HG02884 (cell line): ENCODE results near the gene DAB2.
"Not testable (repeated sequence)": the region's sequence is repeated elsewhere in the genome, so short reads cannot be mapped to it uniquely, and the experiment has no call there.

Experiments used
- ATAC-seq: cut with Tn5 transposase; IDR thresholded peaks from one replicate; pipeline ENCODE4 v1.9.1; 2021; ENCODE audit warnings: mild to moderate bottlenecking, moderate library complexity; ENCODE audit not compliant: unreplicated experiment

Gene DAB2

GRCh38 chr5:39352170-39352569 lies 72.6 kb downstream of the DAB2 start:
- no peak for ATAC-seq

DNA sequence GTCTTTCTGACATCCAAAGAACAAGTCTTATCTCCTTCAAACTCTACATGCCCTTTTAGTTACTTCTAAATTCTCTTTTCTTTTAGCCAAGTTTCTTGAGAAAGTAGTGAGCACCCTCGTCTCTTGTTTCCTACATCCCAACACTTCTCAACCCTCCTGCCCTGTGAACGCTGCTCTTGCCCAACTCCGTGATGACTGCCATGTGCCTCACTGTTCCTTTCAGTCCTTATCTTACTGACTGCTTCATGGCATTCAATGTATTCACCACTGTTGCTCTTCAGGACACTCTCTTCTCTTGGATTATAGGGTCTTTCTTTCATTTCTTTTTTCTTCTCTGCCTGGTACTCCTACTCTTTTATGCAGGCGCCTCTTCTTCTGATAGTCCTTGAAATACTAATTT lies 75.3 kb downstream of the DAB2 start:
- ATAC-seq = no peak

DNA sequence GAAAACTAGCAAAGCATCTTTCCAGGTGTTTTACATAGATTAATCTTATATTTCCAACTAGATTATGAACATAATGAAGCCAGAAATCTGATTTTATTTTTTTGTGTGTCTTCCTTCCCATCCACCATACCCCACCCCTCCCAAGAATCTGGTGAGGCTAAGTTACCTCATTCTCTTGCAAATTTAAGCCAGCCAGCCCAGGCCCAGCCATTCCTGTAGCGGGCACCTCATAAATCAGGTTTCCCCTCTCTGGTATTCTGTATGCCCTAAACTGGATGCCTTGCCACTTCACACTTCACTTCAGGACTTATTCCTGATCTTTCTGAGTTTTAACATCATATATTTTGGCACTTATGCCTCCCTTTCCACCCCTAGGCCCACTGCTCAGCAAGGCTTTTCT lies 82.3 kb downstream of the DAB2 start:
- no peak for ATAC-seq

DNA sequence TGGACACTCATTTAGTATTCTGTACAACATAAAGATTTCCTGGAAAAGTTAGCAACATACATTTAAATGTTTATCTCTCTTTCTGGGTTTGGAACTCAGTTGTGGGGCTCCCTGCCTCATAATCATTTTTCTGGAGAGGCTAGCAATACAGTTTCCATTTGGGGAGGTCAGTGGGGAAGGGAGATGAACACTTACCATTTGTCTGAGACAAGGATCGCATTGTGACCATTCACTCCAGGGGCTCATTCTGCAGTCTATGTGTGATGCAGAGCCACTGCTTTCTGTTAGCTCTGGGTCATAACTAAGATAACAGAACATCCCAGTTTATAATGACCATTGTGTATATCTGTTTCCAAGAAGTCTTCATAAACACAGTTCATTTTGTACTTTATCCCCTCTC lies 82.9 kb downstream of the DAB2 start:
- ATAC-seq = no peak

- ATAC-seq = no peak
These were observed 84.3 kb downstream of the DAB2 start for GRCh38 chr5:39340506-39340905.

DNA sequence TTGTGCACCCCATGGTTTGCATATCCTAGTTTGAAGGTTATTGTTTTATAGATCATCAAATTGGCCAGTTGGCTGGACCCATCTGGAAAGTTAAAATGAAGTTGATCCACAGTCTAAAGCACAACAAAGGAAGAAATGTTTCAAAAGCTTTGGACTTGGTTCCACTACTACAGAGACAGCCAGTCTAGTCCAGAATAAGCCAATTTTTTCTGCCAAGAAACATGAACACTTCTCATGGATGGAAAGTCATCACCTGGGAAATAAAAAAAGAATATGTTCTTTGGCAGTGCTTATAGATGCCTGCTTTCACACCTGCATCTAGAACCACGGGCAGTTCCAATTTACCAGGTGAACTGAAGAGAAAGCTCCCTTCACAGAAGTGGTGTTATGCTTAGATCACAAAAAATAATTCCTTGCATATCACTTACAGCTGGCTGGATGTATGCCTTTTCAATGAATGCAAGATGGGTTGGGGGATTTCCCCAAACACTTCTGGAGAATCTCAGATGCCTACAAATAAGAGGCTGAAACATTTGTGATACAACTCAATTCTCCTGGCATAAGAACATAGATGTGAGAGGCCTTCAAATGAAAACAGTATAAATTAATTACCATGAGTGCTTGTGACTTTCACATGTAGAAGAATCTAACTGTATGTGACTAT lies 87.4 kb downstream of the DAB2 start:
- ATAC-seq = no peak

GRCh38 chr5:39334296-39334695 lies 90.5 kb downstream of the DAB2 start:
- not testable (repeated sequence) for ATAC-seq

- no peak for ATAC-seq
These were observed 91.7 kb downstream of the DAB2 start for GRCh38 chr5:39333104-39333503.

DNA sequence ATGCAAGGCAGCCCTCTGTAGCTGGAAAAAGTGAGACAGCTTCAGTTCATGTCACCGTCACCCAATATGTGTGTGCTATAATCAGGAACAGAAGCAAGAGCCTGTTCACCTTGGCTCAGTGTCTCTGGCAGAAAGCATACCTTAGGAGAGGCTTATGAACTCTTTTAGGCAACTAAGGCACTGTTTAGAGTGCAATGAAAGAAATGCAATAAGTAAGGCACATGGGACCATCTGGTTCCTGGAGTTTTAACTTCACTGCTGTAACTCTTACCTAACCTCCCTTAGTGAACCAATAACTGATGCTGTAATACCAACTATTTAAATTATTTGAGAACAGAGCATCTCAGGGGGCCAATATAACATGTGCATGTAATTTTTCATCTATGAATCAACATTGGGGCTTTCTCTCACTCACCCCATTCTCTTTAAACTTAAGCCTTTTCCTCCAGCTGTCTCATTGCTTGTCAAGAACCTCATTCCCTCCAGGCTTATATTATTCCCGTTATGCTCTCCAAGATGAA lies 92.9 kb downstream of the DAB2 start:
- ATAC-seq = no peak

GRCh38 chr5:39328731-39329130 lies 96.0 kb downstream of the DAB2 start:
- no peak for ATAC-seq

GRCh38 chr5:39323542-39323941 lies 101.2 kb downstream of the DAB2 start:
- no peak for ATAC-seq
